Osteocyte (in vitro differentiated cells): ENCODE results near the gene SERPINA3. TPM values are rescaled to one million over a fixed set of nuclear protein-coding genes. Genes with fewer than 3 reads are reported as not detected.

Experiments used
- DNase-seq: peaks from one replicate; pipeline ENCODE4 v3.0.0; 2021; ENCODE audit warnings: mixed read lengths; ENCODE audit not compliant: unreplicated experiment; ENCODE audit errors: extremely low spot score
- H3K27ac Mint-ChIP-seq: one replicate; pipeline ENCODE4 v1.8.0; 2021; ENCODE audit warnings: mild to moderate bottlenecking, mixed read lengths; ENCODE audit not compliant: unreplicated experiment
- H3K27me3 Mint-ChIP-seq: one replicate; pipeline ENCODE4 v1.8.0; 2021; ENCODE audit warnings: mixed read lengths; ENCODE audit not compliant: unreplicated experiment
- H3K36me3 Mint-ChIP-seq: one replicate; pipeline ENCODE4 v1.8.0; 2021; ENCODE audit warnings: mixed read lengths; ENCODE audit not compliant: unreplicated experiment
- H3K4me1 Mint-ChIP-seq: one replicate; pipeline ENCODE4 v1.8.0; 2021; ENCODE audit warnings: mixed read lengths; ENCODE audit not compliant: unreplicated experiment
- H3K4me3 Mint-ChIP-seq: one replicate; pipeline ENCODE4 v1.8.0; 2021; ENCODE audit warnings: mild to moderate bottlenecking, moderate library complexity, mixed read lengths; ENCODE audit not compliant: unreplicated experiment
- H3K9me3 Mint-ChIP-seq: one replicate; pipeline ENCODE4 v1.8.0; 2021; ENCODE audit warnings: mixed read lengths; ENCODE audit not compliant: unreplicated experiment
- CTCF ChIP-seq: fragments of 200-600 bp; sonication (generic); IDR thresholded peaks from 2 replicates; pipeline ENCODE4 v1.5.0; 2021; ENCODE audit warnings: antibody characterized with exemption, mild to moderate bottlenecking, moderate library complexity
- total RNA-seq: library from RNA; stranded (reverse); gene quantifications from 2 replicates; pipeline ENCODE4 v1.2.1, GENCODE V29; 2021

The SERPINA3 gene
- total RNA-seq, 1 donor from 2014 or later = 1.2 TPM

GRCh38 chr14:94581127-94581999, 30.8 kb upstream of the SERPINA3 start, which contains the start of gene SERPINA5:
Gene SERPINA5, plus strand, starts transcription at chr14:94581426. Its CDS starts 5,937 bp downstream, at chr14:94587363.
- H3K27ac Mint-ChIP-seq = no peak within 1 kb of the TSS
- no peak for TF ChIP-seq CTCF
- no peaks in the 10 kb centered on the region for H3K36me3 Mint-ChIP-seq
- no peak within 1 kb of the TSS for H3K4me3 Mint-ChIP-seq
- H3K27me3 Mint-ChIP-seq = peaks cover 3% of the 10 kb centered on the region
- no peak for DNase-seq
- peaks cover 5% of the 10 kb centered on the region for H3K4me1 Mint-ChIP-seq
- no peaks in the 10 kb centered on the region for H3K9me3 Mint-ChIP-seq

- H3K36me3 Mint-ChIP-seq = no peaks in the 10 kb centered on the region
- H3K27me3 Mint-ChIP-seq = peaks cover 3% of the 10 kb centered on the region
- no peak for TF ChIP-seq CTCF
- peaks cover 5% of the 10 kb centered on the region for H3K4me1 Mint-ChIP-seq
- H3K27ac Mint-ChIP-seq = no peak overlapping the region
- no peak for DNase-seq
- H3K4me3 Mint-ChIP-seq = no peak overlapping the region
- no peaks in the 10 kb centered on the region for H3K9me3 Mint-ChIP-seq
These were observed 29.9 kb upstream of the SERPINA3 start for GRCh38 chr14:94582199-94582750.

GRCh38 chr14:94582851-94583250, 29.3 kb upstream of the SERPINA3 start:
- no peaks in the 10 kb centered on the region for H3K36me3 Mint-ChIP-seq
- no peak for DNase-seq
- peaks cover 5% of the 10 kb centered on the region for H3K4me1 Mint-ChIP-seq
- H3K27me3 Mint-ChIP-seq = peaks cover 3% of the 10 kb centered on the region
- H3K4me3 Mint-ChIP-seq = no peak overlapping the region
- no peak overlapping the region for H3K27ac Mint-ChIP-seq
- no peaks in the 10 kb centered on the region for H3K9me3 Mint-ChIP-seq
- no peak for TF ChIP-seq CTCF

GRCh38 chr14:94583557-94583956, 28.6 kb upstream of the SERPINA3 start:
- no peak for DNase-seq
- H3K27me3 Mint-ChIP-seq = peaks cover 3% of the 10 kb centered on the region
- H3K4me1 Mint-ChIP-seq = peaks cover 5% of the 10 kb centered on the region
- H3K4me3 Mint-ChIP-seq = no peak overlapping the region
- H3K36me3 Mint-ChIP-seq = no peaks in the 10 kb centered on the region
- TF ChIP-seq CTCF = no peak
- H3K9me3 Mint-ChIP-seq = no peaks in the 10 kb centered on the region
- H3K27ac Mint-ChIP-seq = no peak overlapping the region

- DNase-seq = no peak
- no peaks in the 10 kb centered on the region for H3K27me3 Mint-ChIP-seq
- no peaks in the 10 kb centered on the region for H3K36me3 Mint-ChIP-seq
- H3K9me3 Mint-ChIP-seq = no peaks in the 10 kb centered on the region
- no peak overlapping the region for H3K27ac Mint-ChIP-seq
- TF ChIP-seq CTCF = no peak
- H3K4me3 Mint-ChIP-seq = no peak overlapping the region
- H3K4me1 Mint-ChIP-seq = peaks cover 5% of the 10 kb centered on the region
These were observed 27.5 kb upstream of the SERPINA3 start for GRCh38 chr14:94584591-94585280.
